Suppressor macrophage (primary cell): ENCODE data around the gene LYRM9.
"Not testable (repeated sequence)": the region's sequence is repeated elsewhere in the genome, so short reads cannot be mapped to it uniquely, and the experiment has no call there.

Source experiments
- DNase-seq, 4 experiments: peaks; one replicate each; pipeline ENCODE4 v3.0.0-alpha.2; 2020 to 2022
- total RNA-seq, 17 experiments: gene quantifications; one replicate each; lab custom pipeline; 2026; ENCODE audit warnings: mixed read lengths in 6 of 17, inconsistent platforms in 3 of 17; lab: John Stamatoyannopoulos, UW

The LYRM9 gene
- 1.0 to 4.6 (median 2.4) reads per million in 17 experiments for total RNA-seq

GRCh38 chr17:27892866-27893769 is at the start of gene LYRM9:
Gene LYRM9 (minus strand): TSS chr17:27893365. CDS start chr17:27882694, 10,671 bp downstream.
- DNase-seq: peak; percentile 91 to 98 (median 96)

DNA sequence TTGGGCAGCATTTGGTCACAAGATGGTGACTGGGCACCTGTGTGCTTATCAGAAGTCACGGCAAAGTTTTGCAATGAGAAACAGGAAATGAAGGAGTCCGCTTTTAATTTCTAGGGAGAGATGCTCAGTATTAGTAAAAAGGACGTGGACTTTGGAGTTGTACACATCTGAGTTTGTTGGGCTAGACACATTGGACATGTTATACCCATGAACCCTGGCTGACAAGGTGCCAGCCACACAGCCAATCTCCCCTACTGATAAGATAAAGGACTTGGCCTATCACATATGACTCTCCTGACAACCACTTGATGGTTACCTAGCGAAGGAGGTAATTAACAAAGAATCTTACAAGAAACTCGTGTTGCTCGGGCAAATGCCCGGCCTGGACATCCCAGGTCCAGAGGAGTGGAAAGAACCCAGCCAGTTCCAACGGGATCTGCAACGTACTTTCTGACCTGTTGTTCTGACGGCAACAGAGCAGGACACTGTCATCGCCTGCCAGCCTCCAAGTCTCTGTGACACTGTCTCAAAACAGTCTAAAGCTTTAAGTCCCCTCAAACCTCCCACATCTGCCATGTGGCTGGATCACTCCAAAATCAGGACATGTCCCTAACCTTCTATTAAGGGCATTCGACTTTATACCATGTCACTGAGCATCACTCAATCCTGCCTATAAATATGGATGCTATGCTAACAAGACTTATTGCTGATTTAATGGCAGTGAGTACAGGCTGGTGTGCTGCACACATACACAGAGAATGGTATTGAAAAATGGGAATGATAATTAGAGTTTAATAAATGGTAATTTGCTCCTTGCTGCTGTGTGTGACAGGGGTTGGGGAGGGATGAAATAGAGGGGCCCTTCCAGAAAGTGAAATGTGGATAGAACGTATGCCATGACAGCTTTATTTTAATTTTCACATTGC is 47.6 kb upstream of the LYRM9 start:
- DNase-seq: no peak

GRCh38 chr17:27939474-27940465 is 46.6 kb upstream of the LYRM9 start:
- peak in 2 of 4 experiments; percentile 41 to 42 for DNase-seq

- DNase-seq: no peak
Observed at GRCh38 chr17:27938864-27939263, 45.7 kb upstream of the LYRM9 start.

- no peak for DNase-seq
Observed at GRCh38 chr17:27938241-27938640, 45.1 kb upstream of the LYRM9 start.

GRCh38 chr17:27937025-27937546 is 43.9 kb upstream of the LYRM9 start:
- no peak for DNase-seq

DNA sequence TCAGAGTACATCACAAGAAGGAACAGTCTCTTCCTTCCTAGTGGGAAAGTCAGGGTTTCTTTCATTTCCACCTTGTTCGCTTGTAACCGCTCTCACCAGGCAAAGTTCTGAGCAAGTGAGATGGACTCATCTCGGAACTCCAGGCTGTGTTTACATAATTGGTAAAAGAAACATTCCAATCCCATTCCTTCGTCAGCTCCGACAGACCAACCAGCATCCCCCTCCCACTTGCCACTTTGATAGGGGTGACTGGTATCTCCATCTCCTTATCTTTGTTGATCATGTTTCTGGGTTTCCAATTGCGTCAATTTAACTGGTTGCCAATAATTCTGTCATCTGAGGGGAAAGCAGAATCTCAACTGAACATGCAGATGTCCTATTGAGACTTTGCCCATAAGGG is 36.8 kb upstream of the LYRM9 start:
- no peak for DNase-seq

- DNase-seq: peak in 1 of 4 experiments; percentile 20
Observed at GRCh38 chr17:27928587-27928986, 35.4 kb upstream of the LYRM9 start.

DNA sequence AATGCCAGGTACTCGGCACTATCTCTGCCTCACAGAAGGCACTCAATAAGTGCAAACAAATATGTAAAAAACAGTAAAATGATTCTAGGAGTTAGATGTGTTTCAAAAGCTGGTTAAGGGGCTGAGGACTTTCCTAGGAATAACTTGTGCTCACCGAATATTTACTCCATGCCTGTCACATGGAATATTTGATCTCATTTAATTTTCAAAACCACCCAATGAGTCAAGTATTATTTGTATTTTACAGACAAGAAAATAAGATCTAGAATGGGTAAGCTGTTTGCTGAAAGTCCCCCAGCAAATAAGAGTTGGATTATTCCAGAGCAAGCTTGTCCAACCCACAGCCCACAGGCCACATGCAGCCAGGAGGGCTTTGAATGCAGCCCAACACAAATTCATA is 34.6 kb upstream of the LYRM9 start:
- no peak for DNase-seq

DNA sequence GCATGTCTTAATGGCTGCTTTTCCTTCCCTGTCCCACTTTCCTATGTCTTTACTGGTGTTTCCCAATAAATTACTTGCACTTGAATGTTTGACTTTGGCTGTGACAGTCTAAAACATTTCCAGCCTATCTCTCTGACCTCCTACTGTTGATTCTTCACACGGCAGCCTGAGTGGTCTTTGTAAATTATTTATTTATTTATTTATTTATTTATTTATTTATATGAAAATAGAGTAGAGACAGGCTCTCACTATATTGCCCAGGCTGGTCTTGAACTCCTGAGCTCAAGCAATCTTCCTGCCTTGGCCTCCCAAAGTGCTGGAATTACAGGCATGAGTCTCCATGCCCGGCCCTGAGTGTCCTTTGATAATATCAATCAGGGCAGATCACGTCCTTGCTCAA is 28.4 kb upstream of the LYRM9 start:
- DNase-seq: no peak

DNA sequence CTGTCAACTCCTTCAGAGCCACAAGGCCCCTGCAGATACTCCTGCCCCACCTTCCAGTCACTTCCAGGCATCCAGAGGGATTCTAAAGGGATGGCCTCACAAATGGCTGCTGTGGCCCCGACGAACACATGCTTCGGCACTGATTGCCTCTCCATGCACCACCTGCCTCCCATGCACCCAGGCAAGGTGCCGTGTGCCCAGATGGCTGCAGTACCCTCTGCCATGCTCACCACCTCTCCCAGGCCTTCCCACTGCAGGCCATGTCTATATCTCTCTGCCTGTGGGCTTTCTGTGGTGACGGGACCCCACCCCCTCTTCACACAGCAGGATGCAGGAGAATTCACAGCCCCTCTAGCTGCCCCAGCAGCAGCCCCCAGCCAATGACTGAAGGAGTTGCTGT is 27.9 kb upstream of the LYRM9 start:
- DNase-seq: no peak

- no peak for DNase-seq
Observed at GRCh38 chr17:27920569-27920968, 27.4 kb upstream of the LYRM9 start.

DNA sequence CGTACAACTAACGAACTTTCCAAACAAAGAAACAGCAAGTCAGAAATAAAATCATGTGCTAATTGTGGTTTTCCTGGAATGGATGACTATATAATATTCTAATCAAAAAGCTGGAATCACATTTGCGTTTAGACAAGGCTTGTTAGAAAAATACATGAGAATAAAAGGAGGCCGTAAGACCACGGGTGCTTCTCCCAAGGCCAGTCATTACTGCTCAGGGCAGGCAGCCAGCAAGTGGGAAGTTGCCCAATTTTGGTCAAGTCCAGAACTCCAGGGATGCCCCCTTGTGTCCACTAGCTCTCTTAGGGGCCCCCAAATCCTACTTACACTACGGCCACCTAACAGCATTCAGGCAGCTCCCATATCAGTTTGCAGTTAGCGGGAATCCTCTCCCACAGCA is 25.9 kb upstream of the LYRM9 start:
- DNase-seq: peak in 3 of 4 experiments; percentile 6 to 17 (median 9)

- DNase-seq: no peak
Observed at GRCh38 chr17:27918498-27918897, 25.3 kb upstream of the LYRM9 start.

GRCh38 chr17:27917000-27917399 is 23.8 kb upstream of the LYRM9 start:
- no peak for DNase-seq

DNA sequence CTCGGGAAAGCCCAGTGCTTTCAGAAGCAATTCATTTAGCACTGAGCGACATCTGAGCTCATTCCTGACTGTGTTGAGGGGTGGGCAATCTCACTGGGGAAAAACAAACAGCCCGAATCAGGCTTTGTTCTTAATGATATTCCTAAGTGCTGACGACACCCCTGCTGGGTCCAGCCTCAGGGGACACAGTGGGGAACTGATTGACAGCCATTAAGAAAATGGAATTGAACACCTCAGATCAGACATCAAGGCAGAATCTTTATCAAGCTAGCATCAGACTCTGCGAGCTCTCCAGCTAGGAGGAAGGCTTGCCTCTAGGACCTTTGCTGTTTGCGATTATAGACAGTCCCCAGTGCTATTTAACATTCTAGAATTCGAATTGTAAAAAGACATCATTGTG is 22.5 kb upstream of the LYRM9 start:
- DNase-seq: no peak

- DNase-seq: no peak
Observed at GRCh38 chr17:27914382-27914781, 21.2 kb upstream of the LYRM9 start.

DNA sequence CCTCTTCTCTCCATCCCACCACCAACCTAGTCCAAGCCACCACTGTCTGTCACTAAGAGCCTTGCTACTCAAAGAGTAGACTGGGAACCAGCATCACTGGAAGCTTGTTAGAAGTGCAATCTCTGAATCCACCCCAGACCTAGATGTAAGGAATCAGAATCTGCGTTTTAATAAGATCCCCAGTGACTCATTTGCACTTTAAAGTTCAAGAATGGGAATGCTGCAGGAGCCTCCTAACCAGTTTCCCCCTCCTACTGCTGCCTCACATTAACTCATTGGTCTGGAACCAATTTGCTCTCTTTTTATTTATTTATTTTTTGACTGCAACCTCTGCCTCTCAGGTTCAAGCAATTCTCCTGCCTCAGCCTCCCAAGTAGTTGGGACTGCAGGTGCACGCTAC is 19.8 kb upstream of the LYRM9 start:
- DNase-seq: no peak

DNA sequence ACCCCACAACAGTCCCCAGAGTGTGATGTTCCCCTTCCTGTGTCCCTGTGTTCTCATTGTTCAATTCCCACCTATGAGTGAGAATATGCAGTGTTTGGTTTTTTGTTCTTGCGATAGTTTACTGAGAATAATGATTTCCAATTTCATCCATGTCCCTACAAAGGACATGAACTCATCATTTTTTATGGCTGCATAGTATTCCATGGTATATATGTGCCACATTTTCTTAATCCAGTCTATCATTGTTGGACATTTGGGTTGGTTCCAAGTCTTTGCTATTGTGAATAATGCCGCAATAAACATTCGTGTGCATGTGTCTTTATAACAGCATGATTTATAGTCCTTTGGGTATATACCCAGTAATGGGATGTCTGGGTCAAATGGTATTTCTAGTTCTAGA is 19.1 kb upstream of the LYRM9 start:
- DNase-seq: not testable (repeated sequence)

DNA sequence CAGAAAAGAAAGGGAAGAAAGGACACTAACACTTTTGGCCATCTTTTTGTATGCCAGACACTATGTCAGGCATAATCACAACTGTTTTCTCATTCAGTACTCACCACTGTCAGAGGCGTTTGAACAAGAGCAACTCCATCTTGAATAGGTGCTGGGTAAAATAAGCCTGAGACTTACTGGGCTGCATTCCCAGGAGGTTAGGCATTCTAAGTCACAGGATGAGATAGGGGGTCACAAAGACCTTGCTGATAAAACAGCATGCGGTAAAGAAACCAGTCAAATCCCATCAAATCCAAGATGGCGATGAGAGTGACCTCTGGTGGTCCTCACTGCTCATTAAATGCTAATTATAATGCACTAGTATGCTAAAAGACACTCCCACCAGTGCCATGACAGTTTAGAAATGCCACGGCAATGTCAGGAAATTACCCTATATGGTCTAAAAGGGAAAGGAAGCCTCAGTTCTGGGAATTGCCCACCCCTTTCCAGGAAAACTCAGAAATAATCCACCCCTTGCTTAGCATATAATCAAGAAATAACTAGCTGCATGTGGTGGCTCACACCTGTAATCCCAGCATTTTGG is 14.9 kb upstream of the LYRM9 start:
- DNase-seq: no peak

- no peak for DNase-seq
Observed at GRCh38 chr17:27906623-27907022, 13.5 kb upstream of the LYRM9 start.
